Measurements from ENCODE around the gene GRAPL. TPM values are rescaled to one million over a fixed set of nuclear protein-coding genes. Genes with fewer than 3 reads are reported as not detected.
"Not testable (repeated sequence)": the region's sequence is repeated elsewhere in the genome, so short reads cannot be mapped to it uniquely, and the experiment has no call there.

Gene GRAPL
- total RNA-seq, result 1 to 10 TPM; 2.9 to 4.0 TPM

- intact Hi-C loops (cut with DNase I, micrococcal nuclease); POLR2A ChIA-PET; H3K4me1 Mint-ChIP-seq; H3K27me3 Mint-ChIP-seq; DNase-seq; H3K36me3 Mint-ChIP-seq (ENCODE audit: low read depth); CTCF ChIA-PET; H3K9me3 Mint-ChIP-seq (ENCODE audit: low read depth); H3K27ac Mint-ChIP-seq; H3K4me3 Mint-ChIP-seq: not testable (repeated sequence)
- ATAC-seq, result peak; percentile 66
Observed at GRCh38 chr17:19127148-19127980, at the start of gene GRAPL. Gene GRAPL, plus strand, starts transcription at chr17:19127589. Its CDS starts 31 bp downstream, at chr17:19127620.

GRCh38 chr17:19088804-19089685, 38.3 kb upstream of the GRAPL start:
- intact Hi-C loops (cut with DNase I, micrococcal nuclease); H3K4me1 Mint-ChIP-seq; H3K27ac Mint-ChIP-seq; H3K4me3 Mint-ChIP-seq; DNase-seq; H3K9me3 Mint-ChIP-seq (ENCODE audit: low read depth); H3K36me3 Mint-ChIP-seq (ENCODE audit: low read depth); H3K27me3 Mint-ChIP-seq; POLR2A ChIA-PET; CTCF ChIA-PET: not testable (repeated sequence)
- peak; percentile 11 for ATAC-seq

- H3K36me3 Mint-ChIP-seq (ENCODE audit: low read depth); DNase-seq; POLR2A ChIA-PET; H3K27me3 Mint-ChIP-seq; H3K9me3 Mint-ChIP-seq (ENCODE audit: low read depth); CTCF ChIA-PET; intact Hi-C loops (cut with DNase I, micrococcal nuclease); H3K4me1 Mint-ChIP-seq; H3K4me3 Mint-ChIP-seq; H3K27ac Mint-ChIP-seq: not testable (repeated sequence)
- peak; percentile 63 for ATAC-seq
Observed at GRCh38 chr17:19090058-19090772, 37.2 kb upstream of the GRAPL start.

- ATAC-seq; intact Hi-C loops (cut with DNase I, micrococcal nuclease); H3K4me3 Mint-ChIP-seq; POLR2A ChIA-PET; H3K27me3 Mint-ChIP-seq; DNase-seq; CTCF ChIA-PET; H3K9me3 Mint-ChIP-seq (ENCODE audit: low read depth); H3K27ac Mint-ChIP-seq; H3K36me3 Mint-ChIP-seq (ENCODE audit: low read depth); H3K4me1 Mint-ChIP-seq: not testable (repeated sequence)
Observed at GRCh38 chr17:19092737-19093683, 34.4 kb upstream of the GRAPL start.

- POLR2A ChIA-PET; ATAC-seq; H3K9me3 Mint-ChIP-seq (ENCODE audit: low read depth); intact Hi-C loops (cut with DNase I, micrococcal nuclease); H3K36me3 Mint-ChIP-seq (ENCODE audit: low read depth); H3K4me3 Mint-ChIP-seq; H3K27ac Mint-ChIP-seq; H3K4me1 Mint-ChIP-seq; DNase-seq; CTCF ChIA-PET; H3K27me3 Mint-ChIP-seq: not testable (repeated sequence)
Observed at GRCh38 chr17:19093684-19094438, 33.5 kb upstream of the GRAPL start.

- H3K4me3 Mint-ChIP-seq; H3K27ac Mint-ChIP-seq; H3K4me1 Mint-ChIP-seq; intact Hi-C loops (cut with DNase I, micrococcal nuclease); DNase-seq; POLR2A ChIA-PET; H3K36me3 Mint-ChIP-seq (ENCODE audit: low read depth); ATAC-seq; H3K9me3 Mint-ChIP-seq (ENCODE audit: low read depth); H3K27me3 Mint-ChIP-seq; CTCF ChIA-PET: not testable (repeated sequence)
Observed at GRCh38 chr17:19108517-19108916, 18.9 kb upstream of the GRAPL start.

- H3K27me3 Mint-ChIP-seq, H3K27ac Mint-ChIP-seq: not testable (repeated sequence)
- ATAC-seq, result peak; percentile 59
Observed at GRCh38 chr17:19110189-19111097, 16.9 kb upstream of the GRAPL start.

GRCh38 chr17:19111111-19111711, 16.2 kb upstream of the GRAPL start:
- ATAC-seq (peak; percentile 67), DNase-seq (peak; percentile 72)
- POLR2A ChIA-PET; H3K4me1 Mint-ChIP-seq; H3K27me3 Mint-ChIP-seq; intact Hi-C loops (cut with DNase I, micrococcal nuclease); CTCF ChIA-PET; H3K36me3 Mint-ChIP-seq (ENCODE audit: low read depth); H3K9me3 Mint-ChIP-seq (ENCODE audit: low read depth): not testable (repeated sequence)
- H3K27ac Mint-ChIP-seq, result peak overlapping the region; percentile 58
- H3K4me3 Mint-ChIP-seq, result peak overlapping the region; percentile 64

More at GRCh38 chr17:19110189-19111097, 16.9 kb upstream of the GRAPL start:
- intact Hi-C loops (cut with DNase I, micrococcal nuclease); H3K9me3 Mint-ChIP-seq (ENCODE audit: low read depth); DNase-seq; H3K36me3 Mint-ChIP-seq (ENCODE audit: low read depth); H3K4me1 Mint-ChIP-seq; POLR2A ChIA-PET; CTCF ChIA-PET; H3K4me3 Mint-ChIP-seq: not testable (repeated sequence)

- DNase-seq; H3K9me3 Mint-ChIP-seq (ENCODE audit: low read depth); intact Hi-C loops (cut with DNase I, micrococcal nuclease); H3K27me3 Mint-ChIP-seq; POLR2A ChIA-PET; CTCF ChIA-PET; H3K4me1 Mint-ChIP-seq; H3K36me3 Mint-ChIP-seq (ENCODE audit: low read depth): not testable (repeated sequence)
- H3K27ac Mint-ChIP-seq, result peak overlapping the region; percentile 63
- peak overlapping the region; percentile 51 for H3K4me3 Mint-ChIP-seq
- peak; percentile 9 for ATAC-seq
Observed at GRCh38 chr17:19111801-19112458, 15.5 kb upstream of the GRAPL start.

All from activated CD4-positive, alpha-beta T cell treated with anti-CD3 and anti-CD28 coated beads for 36 hours (primary cell).